NCI-H524 (cell line): ENCODE data around the gene TSPAN14.

Experiments
- DNase-seq, 2 experiments: peaks; one replicate each; lab custom pipeline; 2025; lab: John Stamatoyannopoulos, UW

Gene TSPAN14

GRCh38 chr10:80488539-80489066 is 34.5 kb downstream of the TSPAN14 start:
- DNase-seq: no peak

DNA sequence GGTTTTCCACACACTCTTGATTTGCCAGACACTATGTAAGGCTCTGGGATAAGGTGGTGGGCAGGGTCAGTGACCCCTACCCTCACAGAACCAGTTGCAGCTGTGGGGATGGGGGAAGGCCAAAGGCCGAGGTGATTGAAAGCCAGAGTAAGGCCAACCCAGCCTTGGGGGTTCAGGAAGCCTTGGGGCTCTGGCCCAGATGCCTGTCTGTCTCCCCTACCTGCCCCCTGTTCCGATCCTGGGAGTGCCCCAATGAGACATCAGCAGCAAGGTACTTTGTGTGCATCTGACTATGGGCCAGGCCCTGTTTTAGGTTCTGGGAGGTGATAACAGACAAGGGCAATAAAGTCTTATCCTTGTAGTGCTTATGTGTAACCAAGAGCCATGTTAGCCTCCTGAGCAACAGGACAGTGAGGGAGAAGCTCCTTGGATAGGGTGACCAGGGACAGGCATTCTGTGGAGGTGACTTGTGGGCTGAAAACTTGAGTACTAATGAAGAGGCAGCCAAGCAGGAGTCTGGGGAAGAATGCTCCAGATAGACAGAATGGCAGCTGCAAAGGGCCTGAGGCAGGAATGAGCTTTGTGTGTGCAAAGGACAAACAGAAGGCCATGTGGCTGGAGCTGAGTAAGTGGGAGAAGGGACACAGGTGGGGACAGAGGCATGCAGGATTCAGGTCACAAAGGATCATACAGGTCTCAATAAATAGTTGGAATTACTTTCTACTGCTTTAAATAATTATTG is 35.4 kb downstream of the TSPAN14 start:
- DNase-seq: no peak

DNA sequence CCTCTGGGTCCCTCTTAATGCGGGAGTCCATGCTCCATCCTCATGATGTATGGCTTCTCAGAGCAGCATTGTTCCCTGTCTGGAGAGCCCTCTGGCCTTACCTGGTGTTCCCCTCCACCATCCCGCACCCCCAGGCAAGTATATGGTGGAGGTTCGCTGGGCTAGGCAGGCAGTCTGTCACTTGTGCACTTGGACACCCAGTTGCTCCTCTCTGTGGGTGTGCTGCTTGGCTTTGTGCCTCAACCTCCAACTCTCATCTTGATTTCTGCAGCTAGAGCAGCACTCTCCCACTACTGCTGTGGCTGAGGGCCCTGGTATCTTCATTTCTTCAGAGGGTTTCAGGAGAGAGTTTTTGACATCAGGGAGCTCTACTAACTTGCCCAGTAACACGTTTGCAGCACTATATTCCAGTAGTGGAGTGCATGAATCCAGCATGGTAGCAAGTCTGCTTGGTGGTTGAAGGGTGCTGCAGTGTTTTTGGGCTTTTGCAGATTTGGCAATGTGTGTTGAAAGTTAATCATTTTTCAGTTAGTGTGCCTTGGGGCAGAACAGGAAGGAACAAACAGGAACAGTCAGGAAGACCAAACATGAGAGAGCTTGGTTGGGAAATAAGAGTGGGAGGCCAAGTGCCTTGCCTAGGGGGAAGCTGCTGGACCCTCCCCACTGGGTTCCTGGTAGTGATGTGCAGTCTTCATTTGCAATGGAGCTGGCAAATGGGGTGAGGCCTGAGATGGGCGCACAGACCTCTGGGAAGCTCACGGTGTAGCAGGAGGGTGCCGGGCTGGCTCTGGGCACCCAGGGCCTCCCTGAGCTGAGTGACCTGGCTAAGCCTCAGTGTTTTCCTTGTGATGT is 37.4 kb downstream of the TSPAN14 start:
- DNase-seq: no peak

GRCh38 chr10:80492848-80493521 is 38.9 kb downstream of the TSPAN14 start:
- DNase-seq: no peak

DNA sequence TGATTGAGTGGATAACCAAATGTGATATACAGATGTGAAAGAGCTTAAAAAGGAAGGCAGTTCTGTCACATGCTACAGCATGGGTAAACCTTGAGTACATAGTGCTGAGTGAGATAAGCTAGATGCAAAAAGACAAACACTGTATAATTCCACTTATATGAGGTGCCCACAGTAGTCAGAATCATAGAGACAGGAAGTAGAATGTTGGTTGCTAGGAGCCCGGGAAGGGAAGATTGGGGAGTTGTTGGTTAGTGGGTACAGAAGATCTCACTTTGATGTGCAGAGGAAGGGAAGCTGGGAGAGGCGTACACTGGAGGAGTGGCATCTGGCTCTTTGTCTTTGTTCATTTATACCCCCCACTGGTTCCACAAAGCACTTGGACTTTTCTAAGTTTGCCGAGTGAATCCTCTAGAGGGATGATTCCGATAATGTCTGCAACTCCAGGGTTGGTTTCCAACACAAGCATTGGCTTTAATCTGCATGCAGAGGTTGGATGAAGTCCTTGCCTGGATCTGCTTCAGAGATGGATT is 39.5 kb downstream of the TSPAN14 start:
- no peak for DNase-seq

DNA sequence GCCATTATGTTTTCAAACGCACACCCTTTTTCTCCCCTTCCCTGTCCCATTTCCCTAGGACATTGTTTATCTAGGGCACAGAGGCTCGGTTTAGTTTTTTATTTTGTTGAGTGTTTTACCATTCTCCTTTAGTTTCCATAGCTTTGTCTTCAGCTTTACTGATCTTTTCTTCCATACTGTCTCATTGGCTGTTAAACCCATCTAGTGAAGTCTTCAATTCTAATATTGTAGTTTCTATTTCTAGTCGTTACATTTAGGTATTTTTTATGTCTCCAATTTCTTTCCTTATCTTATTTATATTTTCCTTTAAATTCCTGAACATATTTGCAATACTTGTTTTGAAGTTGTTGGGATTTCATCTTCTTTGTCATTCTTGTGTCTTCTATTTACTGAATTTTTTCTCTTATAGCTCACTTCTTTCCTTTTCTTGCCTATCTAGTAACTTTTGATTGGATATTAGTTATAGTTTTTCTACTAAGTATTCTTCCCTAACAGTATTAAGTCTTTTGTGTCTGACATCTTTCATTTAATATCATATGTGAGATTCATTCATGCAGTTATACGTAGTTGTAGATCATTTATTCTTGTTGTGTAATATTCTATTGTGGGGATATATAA is 42.6 kb downstream of the TSPAN14 start:
- no peak for DNase-seq

DNA sequence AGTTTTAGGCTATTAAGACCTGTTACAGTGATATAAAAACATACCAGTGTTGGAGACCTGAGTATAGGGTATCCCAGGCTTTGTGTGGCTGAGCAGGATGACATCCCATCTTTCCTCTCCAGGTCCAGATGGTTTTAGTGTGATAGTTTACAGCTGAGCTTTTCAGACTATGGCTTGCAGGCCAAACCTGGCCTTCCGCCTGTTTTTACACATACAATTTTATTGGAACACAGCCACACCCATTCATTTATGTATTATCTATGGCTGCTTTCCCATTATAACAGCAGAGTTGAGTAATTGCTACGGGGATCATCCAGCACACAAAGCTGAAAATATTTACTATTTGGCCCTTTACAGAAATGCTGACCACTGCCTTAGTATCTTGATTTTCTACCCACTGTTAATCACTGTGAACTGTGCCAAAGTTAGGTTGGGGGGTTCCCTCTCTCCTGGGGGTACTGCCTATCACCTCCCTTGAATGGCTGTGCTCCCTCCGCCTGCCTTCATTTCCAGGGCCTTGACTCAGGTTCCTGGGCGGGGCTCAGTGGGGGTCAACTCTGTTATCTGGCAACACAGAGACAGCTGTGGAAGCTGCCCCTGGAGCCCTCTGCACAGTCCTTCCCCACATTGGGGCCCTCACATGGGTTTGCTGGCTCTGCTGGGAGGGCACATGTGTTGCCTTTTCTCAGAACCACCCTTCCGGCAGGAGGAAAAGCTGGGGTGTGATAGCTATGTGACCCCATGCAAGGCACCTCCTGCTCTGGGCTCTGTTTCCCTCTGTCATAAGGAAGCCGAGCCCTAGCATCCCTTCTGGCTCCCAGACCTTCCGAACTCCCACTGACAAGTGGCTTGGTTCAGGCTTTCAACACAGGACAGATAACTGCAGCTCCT is 43.3 kb downstream of the TSPAN14 start:
- DNase-seq: no peak

DNA sequence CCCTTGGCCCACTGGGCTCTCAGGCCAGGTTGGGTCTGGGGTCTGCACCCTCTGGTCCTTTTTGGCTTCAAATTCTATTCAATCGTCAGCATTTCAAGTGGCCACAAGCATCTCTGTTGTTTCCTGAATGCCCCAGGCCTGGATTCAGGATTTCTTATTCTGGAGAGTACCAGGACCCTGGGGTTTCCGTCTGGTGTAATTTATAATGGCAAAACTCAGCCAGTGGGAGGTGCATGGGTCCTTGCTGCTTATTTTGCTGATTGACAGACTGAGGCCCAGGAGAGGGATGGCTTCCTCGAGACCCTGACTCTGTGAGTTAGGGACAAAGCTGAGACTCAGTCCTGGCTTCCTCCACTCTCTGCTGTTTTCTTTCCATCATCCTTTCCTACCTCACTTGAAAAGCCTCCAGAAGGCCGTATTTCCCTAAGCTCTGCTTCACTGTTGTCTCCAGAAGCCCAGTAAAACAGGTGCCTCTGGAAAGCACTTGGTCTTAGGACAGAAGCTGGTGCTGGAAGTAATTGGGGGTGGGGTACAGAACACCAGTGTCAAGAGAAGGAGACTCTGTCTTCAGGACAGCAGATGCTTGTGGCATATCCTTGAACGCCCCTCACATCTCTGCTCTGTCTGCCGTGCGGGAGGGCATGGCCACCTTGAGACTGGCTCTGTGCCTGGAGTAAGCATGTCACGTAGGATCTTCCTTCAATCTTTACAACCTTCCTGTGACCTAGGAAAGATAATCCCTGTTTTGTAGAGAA is 44.1 kb downstream of the TSPAN14 start:
- no peak for DNase-seq

DNA sequence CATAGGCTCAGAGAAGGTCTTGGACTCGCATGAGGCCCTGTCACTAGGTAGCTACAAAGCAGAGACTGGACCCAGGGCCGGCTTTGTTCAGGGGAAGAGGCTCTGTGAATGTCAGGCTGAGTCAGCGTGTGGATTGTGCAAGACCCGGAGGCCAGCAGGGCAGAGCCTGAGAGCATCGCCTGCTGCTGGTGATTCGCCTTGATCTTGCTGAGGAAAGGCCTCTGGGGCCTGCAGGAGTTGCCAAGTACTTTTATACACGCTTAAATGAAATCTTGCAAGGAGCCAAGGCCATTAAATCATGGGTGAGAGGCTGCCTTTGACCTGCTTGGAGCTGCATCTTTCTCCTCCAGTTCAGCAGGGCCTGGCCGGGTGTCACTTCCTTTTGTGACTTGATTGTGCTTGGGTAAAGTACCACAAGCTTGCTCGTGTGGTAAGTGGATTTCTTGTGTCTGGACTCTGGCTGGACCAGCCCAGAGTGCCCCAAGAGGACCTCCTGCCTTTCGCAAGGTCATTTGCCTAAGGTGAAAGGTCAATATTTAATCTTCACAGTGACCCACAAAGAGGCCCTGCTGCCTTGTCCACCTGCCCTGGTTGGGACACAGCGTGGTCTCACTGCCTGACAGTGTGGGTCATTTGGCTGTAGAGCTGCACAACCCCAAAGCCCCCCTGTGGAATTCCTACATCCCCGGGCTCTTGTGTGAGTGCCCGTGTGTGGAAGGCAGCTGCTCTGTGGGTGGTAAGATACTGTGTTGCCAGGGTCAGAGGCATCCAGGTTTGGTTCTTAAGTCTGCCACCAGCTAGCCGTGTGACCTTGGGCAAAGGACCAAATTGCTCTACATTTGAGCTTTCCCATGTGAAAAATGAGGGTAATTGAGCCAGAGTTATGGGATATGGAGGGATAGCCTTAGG is 45.0 kb downstream of the TSPAN14 start:
- DNase-seq: no peak

- DNase-seq: no peak
Measured at GRCh38 chr10:80500572-80501380, 46.7 kb downstream of the TSPAN14 start.

DNA sequence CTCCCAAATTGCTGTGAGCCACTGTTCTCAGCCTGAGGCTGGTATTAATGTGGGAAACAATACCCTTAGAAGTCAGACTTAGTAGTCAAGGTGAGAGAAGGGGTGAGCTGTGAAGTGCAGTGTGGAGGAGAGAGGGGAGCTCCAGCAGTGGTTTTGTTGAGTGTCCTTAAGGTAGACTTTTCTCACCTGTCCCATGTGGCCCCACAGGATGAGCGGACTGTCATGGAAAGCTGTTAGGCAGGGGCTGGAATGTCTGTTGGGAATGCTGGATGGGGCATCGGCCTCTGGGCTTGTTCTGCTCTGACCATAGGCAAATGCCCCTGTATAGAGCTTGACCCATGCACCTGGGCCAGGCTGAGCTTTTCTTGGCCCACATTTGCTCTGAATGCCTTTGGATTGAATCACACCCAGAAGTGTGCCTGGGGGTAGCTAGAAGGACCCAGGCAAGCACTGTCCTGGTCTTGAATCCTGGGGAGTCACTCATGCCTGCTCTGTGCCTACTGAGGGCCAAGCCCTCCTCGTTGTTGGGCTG is 47.3 kb downstream of the TSPAN14 start:
- DNase-seq: no peak

DNA sequence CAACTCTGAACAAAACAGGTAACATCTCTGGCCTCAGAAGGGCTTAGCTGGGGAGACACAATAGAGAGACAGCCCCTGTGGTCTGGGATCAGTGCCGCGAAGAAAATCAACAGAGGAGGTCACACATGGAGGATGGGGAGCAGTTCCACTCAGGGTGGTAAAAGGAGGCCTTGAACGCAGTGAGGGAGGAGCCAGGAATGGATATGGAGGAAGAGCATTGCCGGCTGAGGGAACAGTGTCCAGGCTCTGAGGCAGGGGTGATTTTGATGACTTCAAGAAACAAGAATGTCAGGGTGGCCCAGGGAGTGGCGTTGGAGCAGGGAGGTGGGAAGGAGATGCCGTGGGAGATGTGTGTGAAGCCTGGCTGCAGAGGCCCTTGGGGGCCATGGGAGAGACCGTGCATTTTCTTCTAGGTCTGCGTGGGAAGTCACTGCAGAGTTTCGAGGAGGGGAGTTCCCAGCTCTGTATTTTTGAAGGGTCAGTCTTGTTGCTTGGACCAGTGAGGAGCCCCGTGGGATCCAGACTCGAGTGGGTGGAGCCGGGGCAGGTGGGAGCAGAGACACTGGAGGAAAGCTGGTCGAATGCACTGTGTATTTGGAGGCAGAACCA is 47.9 kb downstream of the TSPAN14 start:
- no peak for DNase-seq

DNA sequence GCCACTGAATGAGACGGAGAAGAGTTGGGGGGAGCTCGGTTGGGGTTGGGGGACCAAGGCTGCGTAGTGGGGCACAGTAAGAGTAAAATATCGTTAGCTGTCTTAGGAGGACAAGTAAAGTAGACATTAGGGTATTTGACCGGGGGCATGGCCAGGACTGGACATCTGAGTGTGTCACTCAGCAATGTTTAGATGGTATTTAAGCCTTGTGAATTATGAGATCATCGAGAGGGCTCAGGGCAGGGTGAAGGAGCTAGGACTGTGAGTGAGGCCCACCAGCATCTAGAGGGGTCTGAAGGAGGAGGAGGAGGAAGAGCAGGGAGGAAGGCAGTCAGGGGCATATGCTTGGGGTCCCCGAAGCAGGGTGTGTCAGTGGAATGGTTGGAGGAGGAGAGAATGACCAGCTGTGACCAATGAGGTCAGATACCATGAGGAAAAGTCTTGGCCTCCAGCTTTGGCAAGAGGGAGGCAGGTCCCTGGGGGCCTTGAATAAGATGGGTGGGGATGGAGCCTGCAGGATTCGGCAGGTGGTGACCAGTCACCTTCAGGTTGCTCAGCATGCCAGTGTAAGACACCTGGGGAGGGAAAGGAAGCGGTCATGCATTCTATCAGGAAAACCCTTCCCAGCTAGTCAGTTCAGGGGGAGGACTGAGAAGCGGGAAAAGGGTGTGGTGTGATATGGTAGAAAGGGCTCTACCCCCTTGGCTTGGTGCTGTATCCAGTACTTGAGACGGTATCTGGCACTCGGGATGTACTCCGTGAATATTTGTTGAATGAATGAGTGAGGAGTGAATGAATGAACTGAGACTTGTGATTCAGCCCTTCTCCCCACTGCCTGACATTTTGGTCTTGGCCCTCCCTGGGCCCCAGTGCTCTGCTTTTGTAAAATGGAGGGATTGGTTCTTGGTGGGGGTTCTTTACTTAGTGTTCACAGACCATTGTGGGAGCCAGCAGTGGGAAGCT is 48.8 kb downstream of the TSPAN14 start:
- no peak for DNase-seq

DNA sequence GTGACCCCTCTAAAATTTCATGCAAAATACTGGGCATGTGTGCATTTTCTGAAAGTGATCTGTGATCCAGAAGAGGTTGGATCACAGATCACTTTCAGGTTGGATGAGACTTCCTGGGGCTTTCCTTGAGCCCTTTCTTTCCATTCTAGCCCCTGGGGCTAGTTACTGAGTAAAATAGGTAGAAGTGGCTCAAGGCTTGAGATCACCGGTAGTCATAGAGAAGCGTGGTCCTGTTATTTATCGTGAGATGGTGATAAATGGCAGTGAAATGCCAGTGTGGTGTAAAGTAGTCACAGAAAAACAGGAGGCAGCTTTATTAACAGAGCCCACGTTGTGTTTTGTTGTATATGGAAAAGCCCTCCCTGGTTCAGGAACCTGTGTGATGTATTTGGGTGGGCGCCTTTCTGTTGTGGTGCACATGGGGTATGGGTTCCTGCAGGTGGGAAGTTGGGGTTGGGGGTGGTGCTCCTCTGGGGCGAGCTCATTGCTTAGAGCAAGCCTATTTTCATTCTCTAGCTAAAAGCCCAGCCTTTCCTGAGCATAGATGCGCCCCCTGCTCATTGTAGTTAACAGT is 49.6 kb downstream of the TSPAN14 start:
- no peak for DNase-seq

DNA sequence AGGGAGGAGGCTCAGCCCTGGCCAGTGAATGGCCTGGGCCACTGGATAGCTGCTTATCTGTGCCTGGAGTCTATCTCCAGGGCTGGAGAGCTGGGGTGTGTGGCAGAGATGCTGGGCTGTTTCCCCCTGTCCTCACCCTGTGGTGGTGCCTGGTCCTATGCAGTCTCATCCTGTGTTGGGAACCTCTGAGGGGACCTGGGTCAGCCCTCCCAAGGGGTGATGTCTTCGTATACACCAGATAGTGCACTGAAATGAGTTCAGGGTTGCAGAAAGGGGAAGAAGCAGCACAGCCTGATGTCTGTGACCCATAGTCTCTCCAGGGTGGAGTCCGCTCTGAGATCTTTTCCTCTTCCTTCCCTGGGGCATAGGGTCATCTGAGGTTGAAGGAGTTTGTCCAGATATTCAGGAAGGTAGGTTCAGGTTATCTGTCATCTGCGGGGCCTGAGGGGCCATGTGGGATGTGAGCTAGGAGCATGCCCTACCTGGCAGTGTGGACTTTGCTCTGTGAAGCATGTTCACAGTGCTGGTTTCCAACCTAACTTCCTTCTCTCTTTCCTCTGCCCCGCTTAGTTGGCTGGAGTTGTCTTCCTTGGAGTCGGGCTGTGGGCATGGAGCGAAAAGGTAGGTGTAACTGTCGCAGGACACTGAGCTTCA is 50.2 kb downstream of the TSPAN14 start:
- no peak for DNase-seq
